GM23248 (cell line): ENCODE results near the gene MPG. TPM values are rescaled to one million over a fixed set of nuclear protein-coding genes. Genes with fewer than 3 reads are reported as not detected.

Source experiments
- DNase-seq: peaks from one replicate; pipeline ENCODE4 v3.0.0-alpha.2; 2015
- H2AFZ ChIP-seq: fragments of 200-600 bp; sonication (generic); 2 replicates; pipeline ENCODE4 v1.6.1; 2016; ENCODE audit warnings: antibody characterized with exemption
- H3F3A ChIP-seq: fragments of 200-600 bp; sonication (generic); 2 replicates; pipeline ENCODE4 v1.6.1; 2016; ENCODE audit warnings: mild to moderate bottlenecking, antibody characterized with exemption, mixed run types; ENCODE audit not compliant: insufficient read depth
- H3K27ac ChIP-seq: fragments of 200-600 bp; sonication (generic); 2 replicates; pipeline ENCODE4 v1.5.1; 2016; ENCODE audit warnings: mild to moderate bottlenecking
- H3K27me3 ChIP-seq: fragments of 200-600 bp; sonication (generic); replicated peaks from 2 replicates; pipeline ENCODE4 v1.6.1; 2016; ENCODE audit warnings: mild to moderate bottlenecking; ENCODE audit not compliant: insufficient read depth
- H3K36me3 ChIP-seq: fragments of 200-600 bp; sonication (generic); 2 replicates; pipeline ENCODE4 v1.6.1; 2016; ENCODE audit warnings: low read depth, mild to moderate bottlenecking
- H3K4me1 ChIP-seq: fragments of 200-600 bp; sonication (generic); 2 replicates; pipeline ENCODE4 v1.6.1; 2016; ENCODE audit warnings: mild to moderate bottlenecking; ENCODE audit not compliant: insufficient read depth
- H3K4me2 ChIP-seq: fragments of 200-600 bp; sonication (generic); one replicate; pipeline ENCODE4 v1.6.1; 2016; ENCODE audit warnings: mild to moderate bottlenecking; ENCODE audit not compliant: unreplicated experiment
- H3K4me3 ChIP-seq: fragments of 200-600 bp; sonication (generic); 2 replicates; pipeline ENCODE4 v1.5.1; 2016; ENCODE audit warnings: mild to moderate bottlenecking
- H3K79me2 ChIP-seq: fragments of 200-600 bp; sonication (generic); 2 replicates; pipeline ENCODE4 v1.6.1; 2016; ENCODE audit warnings: mild to moderate bottlenecking; ENCODE audit not compliant: insufficient read depth
- H3K9ac ChIP-seq: fragments of 200-600 bp; sonication (generic); 2 replicates; pipeline ENCODE4 v1.6.1; 2016; ENCODE audit warnings: mild to moderate bottlenecking
- H3K9me2 ChIP-seq: fragments of 200-600 bp; sonication (generic); 2 replicates; pipeline ENCODE4 v1.6.1; 2016; ENCODE audit warnings: mixed run types, mild to moderate bottlenecking, moderate library complexity; ENCODE audit not compliant: insufficient read depth
- H3K9me3 ChIP-seq: fragments of 200-600 bp; sonication (generic); one replicate; pipeline ENCODE4 v1.6.1; 2017; ENCODE audit warnings: low read depth
- H4K20me1 ChIP-seq: fragments of 200-600 bp; sonication (generic); 2 replicates; pipeline ENCODE4 v1.6.0; 2016; ENCODE audit not compliant: insufficient read depth
- EZH2 ChIP-seq: fragments of 200-600 bp; sonication (generic); IDR thresholded peaks from 2 replicates; pipeline ENCODE4 v1.6.1; 2018; ENCODE audit warnings: antibody characterized with exemption, mild to moderate bottlenecking; ENCODE audit not compliant: insufficient read depth, poor library complexity, severe bottlenecking
- EZH2phosphoT487 ChIP-seq: fragments of 200-600 bp; sonication (generic); IDR thresholded peaks from 2 replicates; pipeline ENCODE4 v1.6.1; 2018; ENCODE audit warnings: antibody characterized with exemption, moderate library complexity, mild to moderate bottlenecking, low read depth; ENCODE audit not compliant: insufficient read depth
- WGBS, 2 experiments: methylation state at CpG; one replicate each; pipeline ENCODE4 v1.1.6; 2015 to 2017; ENCODE audit warnings: low lambda C conversion rate in 2 of 2, low coverage in 1 of 2; ENCODE audit errors: missing lambda C conversion rate in 2 of 2; 5-methylcytosine and 5-hydroxymethylcytosine counted together
- in situ Hi-C: fragments of 300-500 bp; cut with MboI; formaldehyde crosslinking; loops from 2 replicates; pipeline ENCODE4 v1.15.0; 2020
- polyA plus RNA-seq: library from polyadenylated mRNA; unstranded; fragments of >200 nt; fragmentation: Nextera tagmentation; extraction: Ambion mirVana; gene quantifications from 2 replicates; pipeline ENCODE4 v1.2.1, GENCODE V29; 2016
- total RNA-seq: library from RNA; depleted of rRNA; stranded (reverse); fragments of >200 nt; shearing (Covaris generic); gene quantifications from 2 replicates; pipeline ENCODE4 v1.2.3, GENCODE V29; 2014

Gene MPG
- total and polyA plus RNA-seq, 2 experiments from 2014 or later = 134 to 222 TPM

DNA sequence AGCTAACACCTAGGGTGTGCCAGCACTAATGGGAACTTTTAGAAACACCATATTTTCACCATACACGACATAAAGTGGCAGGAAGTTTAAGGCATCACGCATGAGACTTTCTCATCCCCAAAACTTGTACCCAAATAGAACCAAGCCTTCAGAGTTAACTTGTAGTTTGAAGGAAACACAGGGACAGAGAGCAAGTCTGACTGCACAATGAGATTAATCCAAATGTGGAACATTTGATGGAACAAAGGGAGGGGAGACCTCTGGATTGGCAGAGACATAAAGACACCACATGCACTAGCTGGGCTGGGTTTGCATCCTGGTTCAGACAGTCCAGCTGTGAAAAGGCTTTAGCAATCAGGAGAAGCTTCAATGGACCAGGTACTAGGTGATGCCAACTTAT lies 36.3 kb downstream of the MPG start:
- Histone ChIP-seq H3K27ac (no peak overlapping the region), H3K4me1 (peaks cover 17% of the 10 kb centered on the region), H3K36me3 (0 out of 2 replicates have a peak, but pooled peaks cover 8% of the 10 kb centered on the region), H4K20me1 (no peaks in the 10 kb centered on the region), H3K27me3 (no peaks in the 10 kb centered on the region), H3K9me3 (no peaks in the 10 kb centered on the region), H3K9ac (no peak overlapping the region), H3K9me2 (no peaks in the 10 kb centered on the region), H2AFZ (no peak overlapping the region), H3F3A (peaks cover 31% of the 10 kb centered on the region), H3K4me3 (no peak overlapping the region), H3K79me2 (no peaks in the 10 kb centered on the region), H3K4me2 (no peak overlapping the region)
- 88% methylated on average over 2 of the region's 2 CpGs for WGBS, 2 experiments
- no peak for DNase-seq
- TF ChIP-seq EZH2phosphoT487 (no peak), EZH2 (no peak)
- in situ Hi-C loops = no loop called here

DNA sequence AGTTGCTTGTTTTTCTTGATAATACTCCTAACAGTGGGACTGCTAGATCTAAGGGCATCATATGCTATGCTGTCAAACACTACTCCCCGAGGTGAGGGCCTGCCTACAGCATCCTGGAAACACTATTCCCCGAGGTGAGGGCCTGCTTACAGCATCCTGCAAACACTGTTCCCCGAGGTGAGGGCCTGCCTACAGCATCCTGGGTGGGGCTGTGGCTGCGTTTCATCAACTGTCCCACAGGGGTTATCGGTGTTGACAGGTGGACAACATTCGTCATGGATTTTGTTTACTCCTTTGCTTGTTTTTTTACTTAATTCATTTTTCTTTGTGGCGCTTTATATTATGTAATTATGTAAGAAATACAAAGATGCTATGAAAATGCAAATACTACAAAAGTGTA lies 38.0 kb downstream of the MPG start:
- no peaks in the 10 kb centered on the region for H3K79me2 ChIP-seq
- no peaks in the 10 kb centered on the region for H3K9me2 ChIP-seq
- no peaks in the 10 kb centered on the region for H4K20me1 ChIP-seq
- H2AFZ ChIP-seq = no peak overlapping the region
- peaks cover 17% of the 10 kb centered on the region for H3K4me1 ChIP-seq
- no peaks in the 10 kb centered on the region for H3K9me3 ChIP-seq
- 0 out of 2 replicates have a peak, but pooled peaks cover 8% of the 10 kb centered on the region for H3K36me3 ChIP-seq
- H3K4me3 ChIP-seq = no peak overlapping the region
- H3K27ac ChIP-seq = no peak overlapping the region
- peaks cover 31% of the 10 kb centered on the region for H3F3A ChIP-seq
- in situ Hi-C loops = no loop called here
- DNase-seq = no peak
- WGBS, 2 experiments = 80 to 84% methylated on average over 7 of the region's 7 CpGs
- H3K9ac ChIP-seq = no peak overlapping the region
- H3K4me2 ChIP-seq = no peak overlapping the region
- H3K27me3 ChIP-seq = no peaks in the 10 kb centered on the region
- TF ChIP-seq EZH2phosphoT487 = no peak
- no peak for TF ChIP-seq EZH2

DNA sequence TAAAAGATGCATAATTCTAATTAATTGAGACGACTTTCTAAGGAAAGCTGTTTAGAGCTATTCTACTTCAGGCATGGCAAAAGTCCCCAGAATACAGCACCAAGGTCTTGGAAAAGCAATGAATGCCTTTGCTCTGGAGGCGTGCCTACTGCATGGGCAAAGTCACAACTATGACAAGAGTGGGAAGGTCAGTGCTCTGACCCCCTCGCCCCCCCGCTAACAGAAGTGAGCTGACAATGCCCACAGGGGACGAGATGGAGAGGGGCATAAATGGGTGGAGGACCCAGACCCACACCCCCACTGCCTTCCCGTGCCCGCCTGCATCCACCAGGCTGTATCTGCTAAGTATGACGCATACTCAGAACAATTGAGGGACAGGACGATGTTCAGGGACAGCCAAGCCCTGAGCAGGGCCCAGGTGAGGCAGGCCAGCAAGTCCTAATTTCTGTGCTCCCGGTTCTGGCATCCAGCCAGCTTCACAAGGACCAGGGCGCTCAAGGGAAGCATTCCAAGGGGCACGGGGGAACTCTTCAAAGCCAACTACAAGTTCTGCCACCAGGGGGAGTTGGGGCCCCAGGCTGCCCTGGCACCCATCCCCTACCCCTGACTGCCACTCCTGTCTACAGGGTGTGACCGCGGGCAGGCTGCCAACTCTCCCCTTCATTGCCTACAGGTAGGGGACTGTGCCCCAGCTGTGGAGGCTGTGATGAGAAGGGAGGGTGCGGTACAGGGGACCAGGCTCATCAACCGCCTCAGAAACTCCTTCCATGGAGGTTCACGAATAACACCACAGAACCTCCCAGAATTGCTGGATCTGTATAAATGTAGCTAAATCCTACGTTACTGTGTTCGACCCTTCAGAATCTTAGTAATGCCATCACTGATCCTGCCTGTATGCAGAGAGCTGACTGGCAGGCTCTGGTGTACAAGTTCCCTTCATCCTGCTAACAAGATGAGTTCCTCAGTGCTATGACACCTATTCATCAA lies 39.6 kb downstream of the MPG start:
- Histone ChIP-seq H3K9me3 (no peaks in the 10 kb centered on the region), H3K9me2 (no peaks in the 10 kb centered on the region), H3K27me3 (no peaks in the 10 kb centered on the region), H3K4me2 (no peak overlapping the region), H3K27ac (no peak overlapping the region), H3K79me2 (peaks cover 10% of the 10 kb centered on the region; the same call in 1 of the 2 replicates), H4K20me1 (no peaks in the 10 kb centered on the region), H3K9ac (no peak overlapping the region), H3K36me3 (peaks cover 3% of the 10 kb centered on the region; the same call in 1 of the 2 replicates), H3F3A (peaks cover 19% of the 10 kb centered on the region), H2AFZ (no peak overlapping the region), H3K4me3 (no peak overlapping the region), H3K4me1 (peaks cover 14% of the 10 kb centered on the region)
- in situ Hi-C loops = no loop called here
- TF ChIP-seq EZH2 (no peak), EZH2phosphoT487 (no peak)
- 67 to 68% methylated on average over 19 of the region's 19 CpGs for WGBS, 2 experiments
- DNase-seq = peak; percentile 64

DNA sequence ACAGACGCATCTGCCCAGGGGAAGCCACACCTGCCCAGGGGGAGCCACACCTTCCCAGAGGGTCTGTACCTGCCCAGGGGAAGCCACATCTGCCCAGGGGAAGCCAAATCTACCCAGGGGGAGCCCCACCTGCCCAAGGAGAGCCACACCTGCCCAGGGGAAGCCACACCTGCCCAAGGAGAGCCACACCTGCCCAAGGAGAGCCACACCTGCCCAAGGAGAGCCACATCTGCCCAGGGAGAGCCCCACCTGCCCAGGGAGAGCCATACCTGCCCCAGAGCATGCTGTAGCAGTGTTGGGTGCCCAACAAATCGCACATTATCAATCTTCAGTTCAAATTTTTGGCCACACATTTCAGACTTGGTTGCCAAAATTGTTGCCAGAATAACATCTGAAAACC lies 40.8 kb downstream of the MPG start:
- H3F3A ChIP-seq = peaks cover 7% of the 10 kb centered on the region; the same call in 1 of the 2 replicates
- no peak overlapping the region for H3K27ac ChIP-seq
- no peak overlapping the region for H3K4me2 ChIP-seq
- no peaks in the 10 kb centered on the region for H4K20me1 ChIP-seq
- H3K9ac ChIP-seq = no peak overlapping the region
- in situ Hi-C loops = no loop called here
- H3K36me3 ChIP-seq = peaks cover 3% of the 10 kb centered on the region; the same call in 1 of the 2 replicates
- H3K27me3 ChIP-seq = no peaks in the 10 kb centered on the region
- TF ChIP-seq EZH2phosphoT487 (no peak), EZH2 (no peak)
- peaks cover 2% of the 10 kb centered on the region for H3K4me1 ChIP-seq
- H3K9me3 ChIP-seq = no peaks in the 10 kb centered on the region
- no peak overlapping the region for H3K4me3 ChIP-seq
- H3K79me2 ChIP-seq = peaks cover 15% of the 10 kb centered on the region; the same call in 1 of the 2 replicates
- DNase-seq = no peak
- no peaks in the 10 kb centered on the region for H3K9me2 ChIP-seq
- 94 to 100% methylated on average over 2 of the region's 2 CpGs for WGBS, 2 experiments
- no peak overlapping the region for H2AFZ ChIP-seq
